CD4-positive, alpha-beta T cell (primary cell): Measurements from ENCODE around the gene CD74. TPM values are rescaled to one million over a fixed set of nuclear protein-coding genes. Genes with fewer than 3 reads are reported as not detected.

ENCODE experiments used
- ATAC-seq: fragments of 200-7000 bp; cut with Tn5 transposase; one replicate; pipeline ENCODE4 v1.10.0; 2022; ENCODE audit warnings: mild to moderate bottlenecking; ENCODE audit not compliant: poor library complexity
- CTCF ChIA-PET: fragments of 350-600 bp; sonication (Branson Sonifier 250); formaldehyde crosslinking; loops from one replicate; lab custom pipeline; 2021; ENCODE audit warnings: antibody characterized with exemption, inconsistent platforms; lab: Charles Lee
- POLR2A ChIA-PET: fragments of 350-600 bp; sonication (Branson Sonifier 250); formaldehyde crosslinking; loops from one replicate; lab custom pipeline; 2021; ENCODE audit warnings: antibody characterized with exemption, inconsistent platforms; lab: Charles Lee
- DNase-seq, 14 experiments: peaks; one replicate each; pipeline ENCODE4 v3.0.0-alpha.2; 2013 to 2020; ENCODE audit warnings: mixed read lengths in 2 of 14
- H3K27ac ChIP-seq, 2 donors: one replicate each; pipeline versions ENCODE4 v1.5.1 to v1.7.0; 2013; ENCODE audit warnings: low read length in 2 of 2, low read depth in 1 of 2, mild to moderate bottlenecking in 1 of 2
- H3K27me3 ChIP-seq, 2 experiments: 1 replicate in 1 of 2; 2 replicates in 1 of 2; pipeline versions ENCODE4 v1.6.1 to v1.7.0; 2013; ENCODE audit warnings: low read length in 2 of 2, control low read depth in 1 of 2, mild to moderate bottlenecking in 1 of 2, moderate library complexity in 1 of 2; ENCODE audit not compliant: insufficient read depth in 2 of 2, control insufficient read depth in 1 of 2
- H3K36me3 ChIP-seq: one replicate; pipeline ENCODE4 v1.6.1; 2013; ENCODE audit warnings: low read length, control low read depth; ENCODE audit not compliant: insufficient read depth
- H3K4me1 ChIP-seq: one replicate; pipeline ENCODE4 v1.6.1; 2013; ENCODE audit warnings: low read length, control low read depth; ENCODE audit not compliant: insufficient read depth
- H3K4me3 ChIP-seq: one replicate; pipeline ENCODE4 v1.5.1; 2013; ENCODE audit warnings: mild to moderate bottlenecking, low read length, moderate library complexity
- H3K9me3 ChIP-seq, 2 experiments: 1 replicate in 1 of 2; 2 replicates in 1 of 2; pipeline versions ENCODE4 v1.6.1 to v1.7.0; 2013; ENCODE audit warnings: low read length in 2 of 2, mild to moderate bottlenecking in 2 of 2, control low read depth in 1 of 2, moderate library complexity in 1 of 2; ENCODE audit not compliant: control insufficient read depth in 1 of 2, insufficient read depth in 1 of 2
- H3K27ac Mint-ChIP-seq: one replicate; pipeline ENCODE4 v1.8.0; 2020; ENCODE audit warnings: mixed read lengths
- H3K27me3 Mint-ChIP-seq: one replicate; pipeline ENCODE4 v1.8.0; 2021; ENCODE audit warnings: mixed read lengths
- H3K36me3 Mint-ChIP-seq: one replicate; pipeline ENCODE4 v1.8.0; 2021; ENCODE audit warnings: low read depth, mixed read lengths
- H3K4me1 Mint-ChIP-seq: one replicate; pipeline ENCODE4 v1.8.0; 2021; ENCODE audit warnings: low read depth, mixed read lengths
- H3K4me3 Mint-ChIP-seq: one replicate; pipeline ENCODE4 v1.8.0; 2020; ENCODE audit warnings: mild to moderate bottlenecking, mixed read lengths
- H3K9me3 Mint-ChIP-seq: one replicate; pipeline ENCODE4 v1.8.0; 2020; ENCODE audit warnings: mixed read lengths
- intact Hi-C, 2 experiments: fragments of 100-400 bp; cut with DNase I in 1 of 2; cut with micrococcal nuclease in 1 of 2; formaldehyde crosslinking; loops; one replicate each; pipeline versions ENCODE4 v1.15.1 to v1.9.0; 2023 to 2025; cut with DNase I, micrococcal nuclease
- total RNA-seq, 174 experiments: library from RNA in 2 of 174; stranded (reverse) in 2 of 174; gene quantifications; one replicate each; pipeline ENCODE4 v1.2.3 and lab custom pipeline; 2021 to 2026
- TF ChIP-seq, protein P1 (sequence below): fragments of 200-600 bp; IDR thresholded peaks from one replicate; pipeline ENCODE4 v1.8.0; 2022; ENCODE audit warnings: antibody characterized with exemption, mild to moderate bottlenecking

Gene CD74
- total RNA-seq, 2 experiments from 2014 or later: 299 to 303 TPM

DNA sequence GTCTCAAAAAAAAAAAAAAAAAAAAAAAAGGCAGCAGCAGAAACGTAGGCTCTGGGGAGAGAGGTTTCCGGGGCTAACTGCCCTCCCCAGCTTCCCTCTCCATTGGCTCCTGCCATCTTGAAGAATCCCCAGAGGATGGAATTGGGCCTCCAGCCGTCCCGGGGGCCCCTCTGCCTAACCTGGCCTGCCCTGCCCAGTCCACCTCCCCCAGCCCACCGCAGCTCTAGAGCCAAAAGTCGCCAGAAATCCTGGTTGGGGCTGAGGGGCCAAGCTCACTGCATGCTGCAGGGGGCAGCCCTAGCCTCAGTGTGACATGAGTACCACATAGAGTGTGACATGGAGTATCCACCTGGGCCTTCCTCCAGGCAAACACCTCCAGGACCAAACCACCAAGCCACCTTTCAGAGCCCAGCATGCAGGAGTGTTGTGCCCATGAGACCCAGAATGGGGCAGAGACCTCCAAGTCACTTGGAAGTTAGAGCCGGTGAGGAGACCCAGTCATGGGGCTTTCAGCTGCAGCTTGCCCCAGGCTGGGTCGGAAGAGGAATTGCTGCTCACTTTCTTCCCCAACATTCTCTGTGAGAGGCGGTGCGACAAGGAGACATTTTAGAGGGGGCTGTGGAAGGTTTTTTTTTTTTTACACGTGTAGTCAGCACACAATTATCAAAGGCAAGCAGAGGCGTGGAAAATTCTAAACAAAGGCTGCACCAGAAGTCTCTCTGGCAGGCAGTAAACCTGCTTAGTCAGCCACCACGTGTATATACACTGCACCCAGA lies 17.6 kb downstream of the CD74 start:
- H3K4me3 Mint-ChIP-seq: no peak overlapping the region
- H3K36me3 ChIP-seq: peaks cover 90% of the 10 kb centered on the region
- CTCF ChIA-PET: interaction anchor here (1.9 to 2.5 kb wide), 2 partner anchors 22 to 41 kb away, joined by 4 to 13 read pairs; no protein-coding TSS in a partner anchor

DNA sequence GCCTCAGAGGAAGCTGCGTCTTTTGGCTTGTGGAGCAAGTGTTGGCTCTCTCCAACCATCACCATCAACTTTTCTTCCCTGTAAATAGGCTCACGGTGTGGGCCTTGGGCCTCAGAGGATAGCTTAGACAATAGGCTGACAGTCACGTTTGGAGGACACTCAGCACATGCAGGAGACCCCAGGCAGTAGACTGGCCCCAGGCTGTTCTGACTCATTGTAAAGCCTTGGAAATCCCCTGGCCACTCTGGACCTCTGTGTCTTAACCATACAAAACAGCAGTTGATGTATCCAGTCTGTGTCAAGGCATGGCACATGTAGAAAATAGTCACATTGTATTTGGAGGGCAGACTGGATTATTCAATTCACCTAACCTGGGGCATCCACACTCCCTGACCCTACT lies 18.6 kb downstream of the CD74 start:
- DNase-seq (peak in 2 of 14 experiments; percentile 45 to 55), ATAC-seq (no peak)
- TF ChIP-seq, protein P1, sequence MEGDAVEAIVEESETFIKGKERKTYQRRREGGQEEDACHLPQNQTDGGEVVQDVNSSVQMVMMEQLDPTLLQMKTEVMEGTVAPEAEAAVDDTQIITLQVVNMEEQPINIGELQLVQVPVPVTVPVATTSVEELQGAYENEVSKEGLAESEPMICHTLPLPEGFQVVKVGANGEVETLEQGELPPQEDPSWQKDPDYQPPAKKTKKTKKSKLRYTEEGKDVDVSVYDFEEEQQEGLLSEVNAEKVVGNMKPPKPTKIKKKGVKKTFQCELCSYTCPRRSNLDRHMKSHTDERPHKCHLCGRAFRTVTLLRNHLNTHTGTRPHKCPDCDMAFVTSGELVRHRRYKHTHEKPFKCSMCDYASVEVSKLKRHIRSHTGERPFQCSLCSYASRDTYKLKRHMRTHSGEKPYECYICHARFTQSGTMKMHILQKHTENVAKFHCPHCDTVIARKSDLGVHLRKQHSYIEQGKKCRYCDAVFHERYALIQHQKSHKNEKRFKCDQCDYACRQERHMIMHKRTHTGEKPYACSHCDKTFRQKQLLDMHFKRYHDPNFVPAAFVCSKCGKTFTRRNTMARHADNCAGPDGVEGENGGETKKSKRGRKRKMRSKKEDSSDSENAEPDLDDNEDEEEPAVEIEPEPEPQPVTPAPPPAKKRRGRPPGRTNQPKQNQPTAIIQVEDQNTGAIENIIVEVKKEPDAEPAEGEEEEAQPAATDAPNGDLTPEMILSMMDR: no peak
- H3K27me3 ChIP-seq: no peaks in the 10 kb centered on the region
- no peak overlapping the region for H3K4me3 ChIP-seq
- H3K27ac ChIP-seq: no peak overlapping the region
- intact Hi-C loops: no loop called here
- H3K9me3 ChIP-seq: no peaks in the 10 kb centered on the region
- H3K4me3 Mint-ChIP-seq: no peak overlapping the region
- no peaks in the 10 kb centered on the region for H3K27me3 Mint-ChIP-seq
- CTCF ChIA-PET: interaction anchor here (2.5 kb wide), 1 partner anchor 42 kb away, joined by 13 read pairs; no protein-coding TSS in a partner anchor
- H3K4me1 ChIP-seq: no peaks in the 10 kb centered on the region
- peaks cover 95% of the 10 kb centered on the region for H3K36me3 Mint-ChIP-seq
- H3K36me3 ChIP-seq: peaks cover 90% of the 10 kb centered on the region
- no peak overlapping the region for H3K27ac Mint-ChIP-seq
- H3K4me1 Mint-ChIP-seq: no peaks in the 10 kb centered on the region
- POLR2A ChIA-PET: no interaction called here
- H3K9me3 Mint-ChIP-seq: no peaks in the 10 kb centered on the region

More for the DNA sequence above, 17.6 kb downstream of the CD74 start:
- peaks cover 95% of the 10 kb centered on the region for H3K36me3 Mint-ChIP-seq
- Histone ChIP-seq H3K4me1 (no peaks in the 10 kb centered on the region), H3K4me3 (no peak overlapping the region), H3K27me3 (no peaks in the 10 kb centered on the region), H3K27ac (no peak overlapping the region), H3K9me3 (no peaks in the 10 kb centered on the region)
- POLR2A ChIA-PET: no interaction called here
- DNase-seq (peak in 1 of 14 experiments; percentile 15), ATAC-seq (no peak)
- intact Hi-C loops: no loop called here
- H3K27ac Mint-ChIP-seq: no peak overlapping the region
- H3K4me1 Mint-ChIP-seq: no peaks in the 10 kb centered on the region
- no peaks in the 10 kb centered on the region for H3K27me3 Mint-ChIP-seq
- H3K9me3 Mint-ChIP-seq: no peaks in the 10 kb centered on the region
- TF ChIP-seq, protein P1: no peak

DNA sequence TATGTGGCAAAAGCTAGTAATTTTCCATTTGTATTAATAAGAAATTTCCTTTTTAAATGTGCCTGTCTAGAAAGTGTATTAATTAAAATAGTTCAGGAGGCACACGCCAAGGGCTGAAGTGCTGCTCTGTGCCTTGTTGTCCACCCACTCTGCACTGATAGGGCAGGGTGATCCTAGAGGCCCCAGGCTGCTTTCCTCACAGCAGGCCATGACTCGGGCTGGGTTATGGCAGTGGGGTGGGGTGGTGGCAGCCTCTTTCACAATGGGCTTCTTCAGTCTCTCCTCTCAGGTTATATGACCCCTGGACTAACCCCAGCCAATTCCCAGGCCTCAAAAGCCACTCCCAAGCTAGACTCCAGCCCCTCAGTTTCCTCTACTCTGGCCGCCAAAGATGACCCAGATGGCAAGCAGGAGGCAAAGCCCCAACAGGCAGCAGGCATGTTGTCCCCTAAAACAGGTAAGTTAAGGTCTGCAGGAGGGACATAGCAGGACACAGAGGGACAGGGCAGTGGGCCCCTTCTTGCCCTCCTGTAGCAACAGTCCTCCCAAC lies 19.5 kb downstream of the CD74 start:
- CTCF ChIA-PET: no interaction called here
- DNase-seq (no peak), ATAC-seq (no peak)
- TF ChIP-seq, protein P1: no peak
- H3K36me3 ChIP-seq: peaks cover 89% of the 10 kb centered on the region
- H3K9me3 Mint-ChIP-seq: no peaks in the 10 kb centered on the region
- H3K27ac ChIP-seq: no peak overlapping the region
- H3K4me1 ChIP-seq: no peaks in the 10 kb centered on the region
- no peaks in the 10 kb centered on the region for H3K9me3 ChIP-seq
- H3K4me3 ChIP-seq: no peak overlapping the region
- H3K4me3 Mint-ChIP-seq: no peak overlapping the region
- intact Hi-C loops: no loop called here
- POLR2A ChIA-PET: no interaction called here
- H3K4me1 Mint-ChIP-seq: no peaks in the 10 kb centered on the region
- no peaks in the 10 kb centered on the region for H3K27me3 Mint-ChIP-seq
- peaks cover 95% of the 10 kb centered on the region for H3K36me3 Mint-ChIP-seq
- H3K27ac Mint-ChIP-seq: peak overlapping the region; percentile 55
- H3K27me3 ChIP-seq: no peaks in the 10 kb centered on the region
